HCT116 (cell line): ENCODE data around the gene SPATS2L. TPM values are rescaled to one million over a fixed set of nuclear protein-coding genes. Genes with fewer than 3 reads are reported as not detected.

Experiments used
- ATAC-seq: fragments of 200-7000 bp; cut with Tn5 transposase; 2 replicates; pipeline ENCODE4 v1.9.1; 2020; ENCODE audit warnings: mild to moderate bottlenecking, moderate library complexity
- BruUV-seq: library from RNA; stranded (reverse); fragments of 400-500 nt; replicated peaks from 2 replicates; lab custom pipeline; 2021; lab: Mats Ljungman, UMichigan
- CTCF ChIA-PET: fragments of 300-600 bp; sonication (Branson Sonifier 250); formaldehyde crosslinking; loops from one replicate; lab custom pipeline; 2021; ENCODE audit warnings: antibody characterized with exemption; lab: Charles Lee
- POLR2A ChIA-PET: fragments of 300-600, 350-600 bp; sonication (Branson Sonifier 250); formaldehyde crosslinking; loops from one replicate; lab custom pipeline; 2021; ENCODE audit warnings: antibody characterized with exemption; lab: Charles Lee
- RAD21 ChIA-PET, 2 experiments: fragments of 300-600 bp; sonication (Branson Sonifier 250); formaldehyde crosslinking; loops; one replicate each; lab custom pipeline; 2023; ENCODE audit warnings: low total read pairs in 2 of 2; ENCODE audit not compliant: uncharacterized antibody in 2 of 2, unreplicated experiment in 2 of 2, low non-redundant PET in 1 of 2; lab: Charles Lee
- DNase-seq: peaks from one replicate; pipeline ENCODE4 v3.0.0-alpha.2; 2010; ENCODE audit warnings: low read depth, low spot score
- H2AFZ ChIP-seq: fragments of 200-600 bp; shearing (Covaris generic), sonication (generic); 2 replicates; pipeline ENCODE4 v1.6.1; 2017; ENCODE audit warnings: low read depth, mixed run types, mixed read lengths, antibody characterized with exemption, low read length; ENCODE audit not compliant: poor library complexity, severe bottlenecking
- H3K27ac ChIP-seq: 2 replicates; pipeline ENCODE4 v1.5.1; 2012; ENCODE audit warnings: low read depth, low read length
- H3K27me3 ChIP-seq: fragments of 200-600 bp; sonication (generic); 2 replicates; pipeline ENCODE4 v1.6.1; 2016; ENCODE audit warnings: mixed run types, low read length, mixed read lengths; ENCODE audit not compliant: insufficient read depth
- H3K36me3 ChIP-seq, 2 experiments: fragments of 200-500 bp in 1 of 2; fragments of 200-600 bp in 1 of 2; sonication (Bioruptor generic) in 1 of 2; sonication (generic) in 1 of 2; 2 replicates each; pipeline versions ENCODE4 v1.5.1 to v1.6.1; 2014 to 2016; ENCODE audit warnings: low read length in 2 of 2, inconsistent platforms in 1 of 2, mixed read lengths in 1 of 2, mixed run types in 1 of 2; ENCODE audit not compliant: insufficient read depth in 2 of 2, control insufficient read depth in 1 of 2
- H3K4me1 ChIP-seq, 2 experiments: fragments of 200-600 bp in 1 of 2; sonication (generic) in 1 of 2; 2 replicates each; pipeline versions ENCODE4 v1.5.1 to v1.6.1; 2012 to 2017; ENCODE audit warnings: low read length in 2 of 2, inconsistent platforms in 1 of 2, mild to moderate bottlenecking in 1 of 2, mixed read lengths in 1 of 2, mixed run types in 1 of 2, moderate library complexity in 1 of 2; ENCODE audit not compliant: insufficient read depth in 2 of 2, control insufficient read depth in 1 of 2
- H3K4me2 ChIP-seq: fragments of 200-600 bp; sonication (generic); 2 replicates; pipeline ENCODE4 v1.6.1; 2017; ENCODE audit warnings: mixed run types, low read length, mixed read lengths
- H3K4me3 ChIP-seq, 2 experiments: fragments of 200-600 bp in 1 of 2; sonication (generic) in 1 of 2; replicated peaks in 1 of 2; 2 replicates each; pipeline ENCODE4 v1.5.1; 2011 to 2016; ENCODE audit warnings: low read length in 2 of 2, control low read depth in 1 of 2, low read depth in 1 of 2, mild to moderate bottlenecking in 1 of 2, mixed read lengths in 1 of 2, mixed run types in 1 of 2
- H3K79me2 ChIP-seq: fragments of 200-600 bp; sonication (generic); 2 replicates; pipeline ENCODE4 v1.6.1; 2017; ENCODE audit warnings: mild to moderate bottlenecking, mixed run types, low read length, moderate library complexity, mixed read lengths; ENCODE audit not compliant: insufficient read depth
- H3K9ac ChIP-seq: fragments of 200-600 bp; sonication (generic); 2 replicates; pipeline ENCODE4 v1.6.1; 2016; ENCODE audit warnings: low read length, mixed read lengths
- H3K9me2 ChIP-seq: fragments of 200-600 bp; sonication (generic), shearing (Covaris generic); 2 replicates; pipeline ENCODE4 v1.6.1; 2017; ENCODE audit warnings: mixed run types, mild to moderate bottlenecking, moderate library complexity; ENCODE audit not compliant: insufficient read depth
- H3K9me3 ChIP-seq, 2 experiments: fragments of 200-500 bp in 1 of 2; fragments of 200-600 bp in 1 of 2; sonication (Bioruptor generic) in 1 of 2; sonication (generic) in 1 of 2; 2 replicates each; pipeline ENCODE4 v1.6.1; 2014 to 2017; ENCODE audit warnings: low read length in 2 of 2, mixed read lengths in 2 of 2, inconsistent platforms in 1 of 2, low read depth in 1 of 2, mild to moderate bottlenecking in 1 of 2, mixed run types in 1 of 2, moderate library complexity in 1 of 2; ENCODE audit not compliant: control insufficient read depth in 1 of 2, insufficient read depth in 1 of 2
- H4K20me1 ChIP-seq: fragments of 200-600 bp; sonication (generic), shearing (Covaris generic); 2 replicates; pipeline ENCODE4 v1.6.1; 2017; ENCODE audit warnings: mixed run types, mild to moderate bottlenecking, moderate library complexity; ENCODE audit not compliant: insufficient read depth
- ATF3 ChIP-seq: IDR thresholded peaks from 2 replicates; pipeline ENCODE4 v1.6.1; 2012
- EGR1 ChIP-seq: IDR thresholded peaks from 2 replicates; pipeline ENCODE4 v1.6.1; 2012; ENCODE audit warnings: low read depth
- EZH2 ChIP-seq: fragments of 200-600 bp; sonication (generic); IDR thresholded peaks from 2 replicates; pipeline ENCODE4 v1.6.1; 2017; ENCODE audit warnings: antibody characterized with exemption, mixed run types
- EZH2phosphoT487 ChIP-seq: fragments of 200-600 bp; IDR thresholded peaks from 2 replicates; pipeline ENCODE4 v1.6.1; 2018; ENCODE audit warnings: antibody characterized with exemption, borderline replicate concordance
- FOSL1 ChIP-seq: IDR thresholded peaks from 2 replicates; pipeline ENCODE4 v1.6.1; 2012; ENCODE audit warnings: low read depth
- REST ChIP-seq: IDR thresholded peaks from 2 replicates; pipeline ENCODE4 v1.6.1; 2012; ENCODE audit warnings: low read depth
- SRF ChIP-seq: IDR thresholded peaks from 2 replicates; pipeline ENCODE4 v1.6.1; 2012; ENCODE audit warnings: low read depth
- ZNF274 ChIP-seq: fragments of 200-500 bp; sonication (Bioruptor generic); IDR thresholded peaks from 2 replicates; pipeline ENCODE4 v1.6.1; 2014; ENCODE audit warnings: mild to moderate bottlenecking, low read depth, low read length, inconsistent platforms
- intact Hi-C: fragments of 100-400 bp; cut with micrococcal nuclease; formaldehyde crosslinking; loops from 2 replicates; pipeline ENCODE4 v1.10.0; 2022
- total RNA-seq: library from RNA; stranded (reverse); gene quantifications from one replicate; pipeline ENCODE4 v1.2.1, GENCODE V29; 2021; ENCODE audit not compliant: unreplicated experiment

Gene SPATS2L
- total RNA-seq, 1 experiment from 2014 or later = 87.1 TPM

DNA sequence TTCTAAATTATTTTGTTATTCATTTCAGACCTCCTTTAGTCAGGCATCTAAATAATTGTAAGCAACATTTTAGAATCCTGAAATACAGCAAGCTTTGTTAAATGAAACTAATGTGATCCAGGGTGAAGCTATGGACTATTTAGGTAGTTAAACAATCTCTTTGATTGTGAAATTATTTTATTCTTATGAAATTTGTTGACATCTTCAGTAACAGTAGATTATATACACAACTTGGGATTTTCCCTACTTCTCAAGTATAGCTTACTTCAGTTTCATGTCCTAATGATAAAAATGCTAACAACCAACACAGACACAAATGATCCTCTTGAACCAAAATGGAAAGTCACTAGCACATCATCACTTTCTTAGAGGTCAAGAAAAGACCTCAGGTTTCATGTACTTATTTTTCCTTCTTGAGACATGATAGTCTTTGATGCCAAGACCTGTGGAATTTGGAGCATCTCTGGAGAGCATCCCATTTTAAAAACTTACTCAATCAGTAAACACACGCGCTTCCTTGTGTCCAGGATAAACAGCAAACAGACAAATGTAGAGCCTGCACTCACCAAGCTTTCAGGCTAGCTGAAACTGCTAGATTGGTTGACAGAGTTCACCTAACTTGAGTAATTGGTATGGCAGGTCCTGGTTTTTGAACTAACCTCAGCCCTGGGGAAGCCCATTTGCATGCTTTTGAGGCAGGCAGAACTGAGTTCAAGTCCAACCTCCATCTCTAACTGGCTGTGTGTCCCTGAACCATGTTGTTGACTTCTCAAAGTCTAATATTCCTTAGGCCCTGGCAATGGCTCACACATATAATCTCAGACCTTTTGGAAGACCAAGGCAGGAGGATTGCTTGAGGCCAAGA is 155.6 kb downstream of the SPATS2L start:
- Histone ChIP-seq H3K27ac (no peak overlapping the region), H3K4me3 (no peak overlapping the region), H4K20me1 (no peaks in the 10 kb centered on the region), H3K9me2 (no peaks in the 10 kb centered on the region), H3K4me2 (no peak overlapping the region), H3K79me2 (no peaks in the 10 kb centered on the region), H3K27me3 (no peaks in the 10 kb centered on the region), H3K4me1 (no peaks in the 10 kb centered on the region), H3K9ac (no peak overlapping the region), H3K9me3 (no peaks in the 10 kb centered on the region), H3K36me3 (peaks cover 2 to 10% of the 10 kb centered on the region in 2 experiments; a peak in 2 of 4 replicates), H2AFZ (no peak overlapping the region)
- POLR2A ChIA-PET = no interaction called here
- DNase-seq (no peak), ATAC-seq (no peak)
- intact Hi-C loops = no loop called here
- no peak for TF ChIP-seq EZH2phosphoT487
- TF ChIP-seq REST = no peak
- TF ChIP-seq ZNF274 = no peak
- TF ChIP-seq ATF3 = no peak
- TF ChIP-seq EGR1 = no peak
- no peak for TF ChIP-seq EZH2
- TF ChIP-seq FOSL1 = no peak
- TF ChIP-seq SRF = no peak
- RAD21 ChIA-PET = no interaction called here
- CTCF ChIA-PET = interaction anchor here (0.7 kb wide), 1 partner anchor 22 kb away, joined by 3 read pairs; no protein-coding TSS in a partner anchor
- BruUV-seq = no TSS peak
